MCF 10A (cell line): Measurements from ENCODE around the gene TAF4B. TPM values are rescaled to one million over a fixed set of nuclear protein-coding genes. Genes with fewer than 3 reads are reported as not detected.

ENCODE experiments used
- BruUV-seq: library from RNA; stranded (reverse); fragments of 400-500 nt; replicated peaks from 2 replicates; lab custom pipeline; 2021; lab: Mats Ljungman, UMichigan
- CTCF ChIA-PET: fragments of 300-600 bp; sonication (Branson Sonifier 250); formaldehyde crosslinking; extraction: SDS; loops from one replicate; lab custom pipeline; 2021; ENCODE audit warnings: antibody characterized with exemption, inconsistent platforms; lab: Yijun Ruan, JAX
- POLR2A ChIA-PET: fragments of 300-600, 350-650 bp; sonication (Branson Sonifier 250); formaldehyde crosslinking; extraction: SDS; loops from one replicate; lab custom pipeline; 2020; ENCODE audit warnings: antibody characterized with exemption, inconsistent platforms; lab: Yijun Ruan, JAX
- DNase-seq: peaks from one replicate; pipeline ENCODE4 v3.0.0-alpha.2; 2018; ENCODE audit not compliant: unreplicated experiment
- H3K27ac Mint-ChIP-seq: one replicate; pipeline ENCODE4 v1.8.0; 2022; ENCODE audit warnings: mild to moderate bottlenecking, low read depth, mixed read lengths; ENCODE audit not compliant: unreplicated experiment
- H3K27me3 Mint-ChIP-seq: one replicate; pipeline ENCODE4 v1.8.0; 2022; ENCODE audit warnings: mixed read lengths; ENCODE audit not compliant: insufficient read depth, unreplicated experiment
- H3K36me3 Mint-ChIP-seq: one replicate; pipeline ENCODE4 v1.8.0; 2022; ENCODE audit warnings: mild to moderate bottlenecking, moderate library complexity, mixed read lengths; ENCODE audit not compliant: insufficient read depth, unreplicated experiment
- H3K4me1 Mint-ChIP-seq: one replicate; pipeline ENCODE4 v1.8.0; 2022; ENCODE audit warnings: mixed read lengths; ENCODE audit not compliant: insufficient read depth, unreplicated experiment
- H3K4me3 Mint-ChIP-seq: one replicate; pipeline ENCODE4 v1.8.0; 2022; ENCODE audit warnings: mild to moderate bottlenecking, moderate library complexity, mixed read lengths; ENCODE audit not compliant: unreplicated experiment
- H3K9me3 Mint-ChIP-seq: one replicate; pipeline ENCODE4 v1.8.0; 2022; ENCODE audit warnings: mixed read lengths; ENCODE audit not compliant: unreplicated experiment
- intact Hi-C: fragments of 100-400 bp; cut with micrococcal nuclease; formaldehyde crosslinking; loops from 2 replicates; pipeline ENCODE4 v1.14.1; 2022
- total RNA-seq: library from RNA; stranded (reverse); gene quantifications from 2 replicates; pipeline ENCODE4 v1.2.3, GENCODE V29; 2022
- TF ChIP-seq, protein P1 (sequence below): fragments of 200-600 bp; IDR thresholded peaks from one replicate; pipeline ENCODE4 v1.8.0; 2022; ENCODE audit warnings: antibody characterized with exemption, mild to moderate bottlenecking; ENCODE audit not compliant: unreplicated experiment

Gene TAF4B
- total RNA-seq, 1 experiment from 2014 or later, result 9.2 TPM

- H3K4me1 Mint-ChIP-seq, result no peaks in the 10 kb centered on the region
- H3K36me3 Mint-ChIP-seq, result no peaks in the 10 kb centered on the region
- intact Hi-C loops, result no loop called here
- TF ChIP-seq, protein P1, sequence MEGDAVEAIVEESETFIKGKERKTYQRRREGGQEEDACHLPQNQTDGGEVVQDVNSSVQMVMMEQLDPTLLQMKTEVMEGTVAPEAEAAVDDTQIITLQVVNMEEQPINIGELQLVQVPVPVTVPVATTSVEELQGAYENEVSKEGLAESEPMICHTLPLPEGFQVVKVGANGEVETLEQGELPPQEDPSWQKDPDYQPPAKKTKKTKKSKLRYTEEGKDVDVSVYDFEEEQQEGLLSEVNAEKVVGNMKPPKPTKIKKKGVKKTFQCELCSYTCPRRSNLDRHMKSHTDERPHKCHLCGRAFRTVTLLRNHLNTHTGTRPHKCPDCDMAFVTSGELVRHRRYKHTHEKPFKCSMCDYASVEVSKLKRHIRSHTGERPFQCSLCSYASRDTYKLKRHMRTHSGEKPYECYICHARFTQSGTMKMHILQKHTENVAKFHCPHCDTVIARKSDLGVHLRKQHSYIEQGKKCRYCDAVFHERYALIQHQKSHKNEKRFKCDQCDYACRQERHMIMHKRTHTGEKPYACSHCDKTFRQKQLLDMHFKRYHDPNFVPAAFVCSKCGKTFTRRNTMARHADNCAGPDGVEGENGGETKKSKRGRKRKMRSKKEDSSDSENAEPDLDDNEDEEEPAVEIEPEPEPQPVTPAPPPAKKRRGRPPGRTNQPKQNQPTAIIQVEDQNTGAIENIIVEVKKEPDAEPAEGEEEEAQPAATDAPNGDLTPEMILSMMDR, result no peak
- no peak overlapping the region for H3K4me3 Mint-ChIP-seq
- no TSS peak for BruUV-seq
- no peaks in the 10 kb centered on the region for H3K27me3 Mint-ChIP-seq
- H3K27ac Mint-ChIP-seq, result no peak overlapping the region
- DNase-seq, result no peak
- ChIA-PET CTCF (interaction anchor here (0.7 to 1.1 kb wide), 3 partner anchors 26 to 1844 kb away, joined by 3 to 5 read pairs (median 4); no protein-coding TSS in a partner anchor), POLR2A (no interaction called here)
- H3K9me3 Mint-ChIP-seq, result no peaks in the 10 kb centered on the region
These were observed 106.7 kb downstream of the TAF4B start for GRCh38 chr18:26332991-26333390.

DNA sequence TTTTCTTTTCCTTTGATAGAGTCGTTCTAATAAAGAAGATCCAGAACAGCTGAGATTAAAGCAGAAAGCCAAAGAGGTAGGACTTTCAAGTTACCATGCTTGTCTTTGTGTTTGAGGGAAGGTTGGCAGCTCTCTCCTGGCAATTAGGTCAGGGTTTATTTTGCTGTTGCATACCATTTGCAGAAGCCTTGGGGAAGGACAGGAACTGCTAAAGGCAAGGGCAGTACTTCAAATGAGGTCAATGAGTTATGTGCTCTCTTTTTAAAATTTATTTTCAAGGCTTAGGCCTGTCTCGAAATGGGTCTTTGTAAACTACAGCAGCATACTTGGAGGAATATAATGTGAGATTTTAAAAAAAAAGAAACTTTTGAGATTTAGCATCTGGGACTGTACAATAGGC, 108.9 kb downstream of the TAF4B start:
- no peaks in the 10 kb centered on the region for H3K4me1 Mint-ChIP-seq
- no peak overlapping the region for H3K27ac Mint-ChIP-seq
- BruUV-seq, result no TSS peak
- CTCF ChIA-PET, result interaction anchor here (0.7 to 1.7 kb wide), 4 partner anchors 8 to 49 kb away, joined by 3 to 5 read pairs (median 4); no protein-coding TSS in a partner anchor
- H3K4me3 Mint-ChIP-seq, result no peak overlapping the region
- intact Hi-C loops, result no loop called here
- TF ChIP-seq, protein P1, result no peak
- no peaks in the 10 kb centered on the region for H3K36me3 Mint-ChIP-seq
- H3K9me3 Mint-ChIP-seq, result no peaks in the 10 kb centered on the region
- DNase-seq, result no peak
- H3K27me3 Mint-ChIP-seq, result no peaks in the 10 kb centered on the region
- POLR2A ChIA-PET, result interaction anchor here (0.8 to 1.9 kb wide), 3 partner anchors 14 to 126 kb away, joined by 3 to 4 read pairs (median 4); no protein-coding TSS in a partner anchor

- TF ChIP-seq, protein P1, result no peak
- Mint-ChIP-seq H3K9me3 (no peaks in the 10 kb centered on the region), H3K4me1 (no peaks in the 10 kb centered on the region), H3K36me3 (no peaks in the 10 kb centered on the region), H3K27ac (peak overlapping the region; percentile 30), H3K4me3 (no peak overlapping the region), H3K27me3 (no peaks in the 10 kb centered on the region)
- intact Hi-C loops, result no loop called here
- CTCF ChIA-PET, result interaction anchor here (0.9 to 1.7 kb wide), 2 partner anchors 11 to 48 kb away, joined by 4 to 5 read pairs; no protein-coding TSS in a partner anchor
- BruUV-seq, result no TSS peak
- POLR2A ChIA-PET, result interaction anchor here (0.8 to 1.9 kb wide), 2 partner anchors 111 to 125 kb away, joined by 4 read pairs; no protein-coding TSS in a partner anchor
- no peak for DNase-seq
These were observed 109.6 kb downstream of the TAF4B start for GRCh38 chr18:26335571-26336487.

- Mint-ChIP-seq H3K27me3 (no peaks in the 10 kb centered on the region), H3K9me3 (no peaks in the 10 kb centered on the region), H3K27ac (peak overlapping the region; percentile 30), H3K4me3 (no peak overlapping the region), H3K4me1 (no peaks in the 10 kb centered on the region), H3K36me3 (no peaks in the 10 kb centered on the region)
- DNase-seq, result no peak
- TF ChIP-seq, protein P1, result no peak
- ChIA-PET CTCF (no interaction called here), POLR2A (interaction anchor here (1.9 kb wide), 1 partner anchor 111 kb away, joined by 4 read pairs; no protein-coding TSS in a partner anchor)
- intact Hi-C loops, result no loop called here
- BruUV-seq, result no TSS peak
These were observed 110.3 kb downstream of the TAF4B start for GRCh38 chr18:26336572-26336971.
